SK-N-SH treated with all-trans-retinoic acid at 6 μM for 48 hours (cell line): ENCODE data around the gene TBC1D8B.

Experiments
- PATZ1 ChIP-seq: fragments of 250-450 bp; sonication (Bioruptor Pico); IDR thresholded peaks from 2 replicates; pipeline ENCODE4 v1.8.0; 2020; ENCODE audit warnings: mild to moderate bottlenecking, moderate library complexity, borderline replicate concordance
- ZFP30 ChIP-seq: fragments of 450-650 bp; formaldehyde crosslinking; IDR thresholded peaks from 2 replicates; pipeline ENCODE4 v1.5.0; 2022; ENCODE audit warnings: mild to moderate bottlenecking, moderate library complexity

GRCh38 chrX:106780264-106780663 lies 22.2 kb upstream of the TBC1D8B start:
- TF ChIP-seq ZFP30 (CRISPR knock-in tag) = no peak
- TF ChIP-seq PATZ1 (CRISPR knock-in tag) = no peak
